ENCODE measurements around the gene URB2. TPM values are rescaled to one million over a fixed set of nuclear protein-coding genes. Genes with fewer than 3 reads are reported as not detected.
A peak's percentile ranks its signal among the peaks of the same experiment; 100 is the strongest.

Gene URB2
- total and polyA plus RNA-seq, 7 experiments from 2014 or later, result 5.6 to 18.2 (median 10.3) TPM

GRCh38 chr1:229657993-229658755 is 32.1 kb downstream of the URB2 start:
- H3K9me3 ChIP-seq (ENCODE audit: control insufficient read depth in 2 of 3, low read length in 3 of 3), result no peaks in the 10 kb centered on the region
- Mint-ChIP-seq H3K36me3 (peaks cover 0 to 40% (median 12%) of the 10 kb centered on the region in 5 donors), H3K4me1 (peaks cover 0 to 11% (median 5%) of the 10 kb centered on the region in 7 donors), H3K4me3 (no peak overlapping the region), H3K27me3 (no peaks in the 10 kb centered on the region), H3K27ac (peak overlapping the region in 3 of 9 donors; percentile 18 to 40 (median 23)), H3K9me3 (no peaks in the 10 kb centered on the region)
- no peak overlapping the region for H3K4me3 ChIP-seq (ENCODE audit: low read length)
- no peaks in the 10 kb centered on the region for H3K4me1 ChIP-seq (ENCODE audit: control insufficient read depth in 2 of 2, insufficient read depth in 2 of 2, low read length in 2 of 2)
- intact Hi-C loops (cut with micrococcal nuclease), result no loop called here
- no peak for DNase-seq
- ATAC-seq, result no peak
- H3K36me3 ChIP-seq (ENCODE audit: control insufficient read depth in 2 of 3, insufficient read depth in 3 of 3, low read length in 3 of 3), result peaks cover 0 to 51% (median 6%) of the 10 kb centered on the region in 3 experiments
- CTCF ChIA-PET, result interaction anchor here (1.0 to 1.1 kb wide), 2 partner anchors 15 to 452 kb away, joined by 3 to 4 read pairs; no protein-coding TSS in a partner anchor
- no peaks in the 10 kb centered on the region for H3K27me3 ChIP-seq (ENCODE audit: control insufficient read depth in 2 of 2, insufficient read depth in 2 of 2, low read length in 2 of 2)
- POLR2A ChIA-PET, result no interaction called here
- H3K27ac ChIP-seq (ENCODE audit: low read depth, low read length), result no peak overlapping the region

DNA sequence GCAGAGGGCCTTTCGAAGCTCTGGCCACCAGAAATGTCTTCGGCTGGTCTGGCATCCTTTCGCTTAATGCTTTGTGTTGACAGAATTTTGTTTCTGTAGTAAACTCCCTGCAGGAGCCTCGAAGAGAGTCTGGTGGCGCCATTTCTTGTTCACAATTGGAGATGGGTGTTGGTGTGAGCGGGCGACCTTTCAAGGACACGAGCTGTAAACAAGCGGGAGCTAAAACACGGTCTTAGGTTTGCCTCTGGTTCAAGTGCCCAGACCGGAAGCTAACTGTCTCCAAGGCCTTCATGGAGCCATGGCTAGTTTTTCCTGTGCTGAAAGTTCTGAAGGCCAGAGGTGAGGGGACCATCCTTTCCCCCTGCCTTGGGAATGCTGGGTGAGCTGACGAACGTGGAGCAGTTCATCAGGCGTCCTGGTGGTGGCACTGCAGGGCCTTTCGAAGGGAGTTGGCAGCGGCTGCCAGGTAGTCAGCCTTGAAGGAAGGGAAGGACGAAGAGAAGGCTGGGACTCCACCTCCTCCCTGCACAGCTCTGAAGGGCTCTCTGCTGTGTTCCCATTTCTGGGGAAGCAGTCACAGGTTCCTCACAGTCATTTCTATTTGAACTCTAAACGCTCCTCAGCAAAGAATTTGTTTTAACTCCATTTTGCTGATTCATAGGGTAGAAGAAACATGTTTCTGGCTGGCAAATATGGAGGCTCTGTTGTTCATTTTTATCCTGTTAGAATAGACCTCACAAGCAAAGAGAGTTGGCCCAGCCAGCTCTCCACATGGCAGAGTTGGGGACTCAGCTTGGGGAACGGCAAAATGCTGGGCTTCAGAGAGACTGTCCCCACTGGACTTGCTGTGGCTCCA is 35.2 kb downstream of the URB2 start:
- H3K27me3 ChIP-seq (ENCODE audit: control insufficient read depth in 2 of 2, insufficient read depth in 2 of 2, low read length in 2 of 2), result no peaks in the 10 kb centered on the region
- H3K4me1 ChIP-seq (ENCODE audit: control insufficient read depth in 2 of 2, insufficient read depth in 2 of 2, low read length in 2 of 2), result peaks cover 13% of the 10 kb centered on the region in 2 donors
- H3K4me3 ChIP-seq (ENCODE audit: low read length), result no peak overlapping the region
- Mint-ChIP-seq H3K27me3 (no peaks in the 10 kb centered on the region), H3K4me3 (no peak overlapping the region), H3K9me3 (no peaks in the 10 kb centered on the region), H3K4me1 (peaks cover 0 to 11% (median 5%) of the 10 kb centered on the region in 7 donors), H3K36me3 (peaks cover 0 to 23% (median 5%) of the 10 kb centered on the region in 5 donors), H3K27ac (peak overlapping the region in 3 of 9 donors; percentile 8 to 80 (median 66))
- POLR2A ChIA-PET, result no interaction called here
- H3K9me3 ChIP-seq (ENCODE audit: control insufficient read depth in 2 of 3, low read length in 3 of 3), result no peaks in the 10 kb centered on the region
- intact Hi-C loops (cut with micrococcal nuclease), result loop anchor here (1.0 to 10.0 kb wide), 8 partner anchors 186 to 1550 kb away; partner anchors contain the start of gene GALNT2 (in 1 of the 2)
- ATAC-seq, result peak; percentile 87
- H3K27ac ChIP-seq (ENCODE audit: low read depth, low read length), result no peak overlapping the region
- peak; percentile 38 to 72 (median 67) for DNase-seq
- H3K36me3 ChIP-seq (ENCODE audit: control insufficient read depth in 2 of 3, insufficient read depth in 3 of 3, low read length in 3 of 3), result peaks cover 0 to 26% (median 6%) of the 10 kb centered on the region in 3 experiments
- CTCF ChIA-PET, result interaction anchor here (0.7 to 5.4 kb wide), 16 partner anchors 11 to 653 kb away, joined by 3 to 40 read pairs (median 4); no protein-coding TSS in a partner anchor

- peaks cover 13% of the 10 kb centered on the region in 2 donors for H3K4me1 ChIP-seq (ENCODE audit: control insufficient read depth in 2 of 2, insufficient read depth in 2 of 2, low read length in 2 of 2)
- H3K9me3 ChIP-seq (ENCODE audit: control insufficient read depth in 2 of 3, low read length in 3 of 3), result no peaks in the 10 kb centered on the region
- intact Hi-C loops (cut with micrococcal nuclease), result loop anchor here (1.0 to 10.0 kb wide), 8 partner anchors 185 to 1549 kb away; partner anchors contain the start of gene GALNT2 (in 1 of the 2)
- peak overlapping the region in 1 of 9 donors; percentile 8 for H3K27ac Mint-ChIP-seq
- no peak overlapping the region for H3K27ac ChIP-seq (ENCODE audit: low read depth, low read length)
- DNase-seq (no peak), ATAC-seq (no peak)
- H3K36me3 Mint-ChIP-seq, result peaks cover 0 to 23% (median 5%) of the 10 kb centered on the region in 5 donors
- H3K36me3 ChIP-seq (ENCODE audit: control insufficient read depth in 2 of 3, insufficient read depth in 3 of 3, low read length in 3 of 3), result peaks cover 0 to 21% (median 6%) of the 10 kb centered on the region in 3 experiments
- H3K4me1 Mint-ChIP-seq, result peaks cover 0 to 11% (median 5%) of the 10 kb centered on the region in 7 donors
- H3K27me3 Mint-ChIP-seq, result no peaks in the 10 kb centered on the region
- CTCF ChIA-PET, result interaction anchor here (1.0 to 5.4 kb wide), 11 partner anchors 10 to 649 kb away, joined by 3 to 40 read pairs (median 6); no protein-coding TSS in a partner anchor
- POLR2A ChIA-PET, result no interaction called here
- H3K9me3 Mint-ChIP-seq, result no peaks in the 10 kb centered on the region
- no peak overlapping the region for H3K4me3 Mint-ChIP-seq
- H3K4me3 ChIP-seq (ENCODE audit: low read length), result no peak overlapping the region
- no peaks in the 10 kb centered on the region for H3K27me3 ChIP-seq (ENCODE audit: control insufficient read depth in 2 of 2, insufficient read depth in 2 of 2, low read length in 2 of 2)
These were observed 35.9 kb downstream of the URB2 start for GRCh38 chr1:229661897-229662296.

DNA sequence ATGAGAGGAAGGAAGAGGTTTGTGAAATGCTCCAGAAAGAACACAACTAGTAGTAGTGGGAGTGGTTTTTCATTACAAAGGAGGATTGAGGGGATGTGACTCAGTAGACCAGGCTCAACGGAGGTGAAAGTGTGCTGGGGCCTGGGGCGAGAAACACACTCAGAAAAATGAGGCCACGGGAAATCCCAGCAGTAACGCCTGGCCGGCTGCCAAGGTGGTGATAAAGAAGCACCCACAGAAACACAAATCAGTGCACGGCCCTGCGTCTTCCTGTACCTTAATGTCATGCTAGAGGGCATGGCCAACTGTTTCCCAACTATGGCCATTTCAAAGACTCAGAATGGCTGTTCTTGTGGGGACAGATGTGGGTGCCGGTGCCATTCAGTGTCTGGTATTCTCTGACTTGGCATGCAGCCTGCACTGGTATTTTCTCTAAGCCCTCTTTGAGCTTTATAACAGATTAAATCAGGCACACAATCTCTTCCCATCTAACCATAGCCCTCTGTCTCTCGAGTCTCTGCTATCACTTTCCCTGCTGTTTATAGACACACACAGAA is 38.2 kb downstream of the URB2 start:
- no peak overlapping the region for H3K27ac Mint-ChIP-seq
- peaks cover 0 to 2% (median 0%) of the 10 kb centered on the region in 11 donors for H3K9me3 Mint-ChIP-seq
- Histone ChIP-seq H3K4me1 (ENCODE audit: control insufficient read depth in 2 of 2, insufficient read depth in 2 of 2, low read length in 2 of 2) (peaks cover 13% of the 10 kb centered on the region in 2 donors), H3K4me3 (ENCODE audit: low read length) (no peak overlapping the region), H3K9me3 (ENCODE audit: control insufficient read depth in 2 of 3, low read length in 3 of 3) (no peaks in the 10 kb centered on the region), H3K27me3 (ENCODE audit: control insufficient read depth in 2 of 2, insufficient read depth in 2 of 2, low read length in 2 of 2) (no peaks in the 10 kb centered on the region), H3K27ac (ENCODE audit: low read depth, low read length) (peak overlapping the region; percentile 20), H3K36me3 (ENCODE audit: control insufficient read depth in 2 of 3, insufficient read depth in 3 of 3, low read length in 3 of 3) (peaks cover 0 to 5% (median 3%) of the 10 kb centered on the region in 3 experiments)
- no peaks in the 10 kb centered on the region for H3K27me3 Mint-ChIP-seq
- peaks cover 0 to 19% (median 0%) of the 10 kb centered on the region in 5 donors for H3K36me3 Mint-ChIP-seq
- ChIA-PET POLR2A (no interaction called here), CTCF (interaction anchor here (2.5 to 5.4 kb wide), 2 partner anchors 503 to 646 kb away, joined by 8 to 40 read pairs; no protein-coding TSS in a partner anchor)
- intact Hi-C loops (cut with micrococcal nuclease), result loop anchor here (5.0 to 10.0 kb wide), 3 partner anchors 183 to 441 kb away; partner anchors contain the start of gene GALNT2 (in 1 of the 2)
- no peak overlapping the region for H3K4me3 Mint-ChIP-seq
- H3K4me1 Mint-ChIP-seq, result peaks cover 0 to 11% (median 4%) of the 10 kb centered on the region in 7 donors
- peak; percentile 68 for ATAC-seq
- peak; percentile 23 to 74 (median 59) for DNase-seq

GRCh38 chr1:229665912-229666558 is 40.0 kb downstream of the URB2 start:
- Mint-ChIP-seq H3K27ac (no peak overlapping the region), H3K9me3 (peaks cover 0 to 2% (median 0%) of the 10 kb centered on the region in 11 donors), H3K4me3 (no peak overlapping the region), H3K4me1 (peaks cover 0 to 9% (median 4%) of the 10 kb centered on the region in 7 donors), H3K27me3 (no peaks in the 10 kb centered on the region), H3K36me3 (peaks cover 0 to 17% (median 0%) of the 10 kb centered on the region in 5 donors)
- no peaks in the 10 kb centered on the region for H3K9me3 ChIP-seq (ENCODE audit: control insufficient read depth in 2 of 3, low read length in 3 of 3)
- intact Hi-C loops (cut with micrococcal nuclease), result loop anchor here in 1 of 2 donors (10.0 kb wide), 1 partner anchor 439 kb away; no protein-coding TSS in a partner anchor
- DNase-seq (no peak), ATAC-seq (no peak)
- POLR2A ChIA-PET, result no interaction called here
- no peaks in the 10 kb centered on the region for H3K36me3 ChIP-seq (ENCODE audit: control insufficient read depth in 2 of 3, insufficient read depth in 3 of 3, low read length in 3 of 3)
- peaks cover 13% of the 10 kb centered on the region in 2 donors for H3K4me1 ChIP-seq (ENCODE audit: control insufficient read depth in 2 of 2, insufficient read depth in 2 of 2, low read length in 2 of 2)
- CTCF ChIA-PET, result interaction anchor here (0.5 kb wide), 1 partner anchor 644 kb away, joined by 3 read pairs; no protein-coding TSS in a partner anchor
- H3K27me3 ChIP-seq (ENCODE audit: control insufficient read depth in 2 of 2, insufficient read depth in 2 of 2, low read length in 2 of 2), result no peaks in the 10 kb centered on the region
- no peak overlapping the region for H3K4me3 ChIP-seq (ENCODE audit: low read length)
- no peak overlapping the region for H3K27ac ChIP-seq (ENCODE audit: low read depth, low read length)

Measured in naive thymus-derived CD4-positive, alpha-beta T cell (primary cell).